ENCODE data around the gene USF2.

USF2 gene

GRCh38 chr19:35246466-35247092, 22.2 kb upstream of the USF2 start:
- DNase-seq: no peak

- no peak for DNase-seq
Measured at GRCh38 chr19:35247526-35248309, 21.0 kb upstream of the USF2 start.

- no peak for DNase-seq
Measured at GRCh38 chr19:35248310-35249145, 20.2 kb upstream of the USF2 start, which contains the start of gene LSR. Gene LSR (plus strand): TSS chr19:35249002. CDS start chr19:35249023, 21 bp downstream.

- DNase-seq: no peak
Measured at GRCh38 chr19:35249146-35249847, 19.5 kb upstream of the USF2 start.

GRCh38 chr19:35249848-35250711, 18.7 kb upstream of the USF2 start:
- no peak for DNase-seq

- DNase-seq: no peak
Measured at GRCh38 chr19:35251456-35251855, 17.3 kb upstream of the USF2 start.

GRCh38 chr19:35253316-35254286, 15.2 kb upstream of the USF2 start:
- no peak for DNase-seq

- no peak for DNase-seq
Measured at GRCh38 chr19:35254341-35255297, 14.1 kb upstream of the USF2 start.

GRCh38 chr19:35256566-35256965, 12.2 kb upstream of the USF2 start:
- DNase-seq: no peak

GRCh38 chr19:35257113-35257461, 11.7 kb upstream of the USF2 start:
- DNase-seq: no peak

GRCh38 chr19:35260694-35261304, 8.0 kb upstream of the USF2 start:
- DNase-seq: no peak

- no peak for DNase-seq
Measured at GRCh38 chr19:35261356-35262100, 7.2 kb upstream of the USF2 start.

- no peak for DNase-seq
Measured at GRCh38 chr19:35262101-35262761, 6.5 kb upstream of the USF2 start.

GRCh38 chr19:35264268-35265125, 4.3 kb upstream of the USF2 start:
- DNase-seq: no peak

- DNase-seq: no peak
Measured at GRCh38 chr19:35265126-35265899, 3.4 kb upstream of the USF2 start.
